Effector memory CD8-positive, alpha-beta T cell (primary cell): Measurements from ENCODE around the gene EPHA4.

ENCODE experiments used
- ATAC-seq: fragments of 150-1000 bp; cut with Tn5 transposase; replicated peaks from 2 replicates; pipeline ENCODE4 v1.10.0; 2021; ENCODE audit warnings: mild to moderate bottlenecking, moderate library complexity
- DNase-seq, 3 experiments: peaks; one replicate each; pipeline ENCODE4 v3.0.0; 2021
- H3K27ac Mint-ChIP-seq, 2 donors: one replicate each; pipeline ENCODE4 v1.8.0; 2022; ENCODE audit warnings: mild to moderate bottlenecking in 2 of 2, mixed read lengths in 2 of 2, moderate library complexity in 2 of 2
- H3K27me3 Mint-ChIP-seq, 2 donors: one replicate each; pipeline ENCODE4 v1.8.0; 2022; ENCODE audit warnings: mixed read lengths in 2 of 2
- H3K36me3 Mint-ChIP-seq: one replicate; pipeline ENCODE4 v1.8.0; 2022; ENCODE audit warnings: mild to moderate bottlenecking, moderate library complexity, mixed read lengths; ENCODE audit not compliant: insufficient read depth
- H3K4me1 Mint-ChIP-seq, 2 donors: one replicate each; pipeline ENCODE4 v1.8.0; 2022; ENCODE audit warnings: low read depth in 2 of 2, mixed read lengths in 2 of 2
- H3K4me3 Mint-ChIP-seq, 2 donors: one replicate each; pipeline ENCODE4 v1.8.0; 2022; ENCODE audit warnings: mild to moderate bottlenecking in 2 of 2, mixed read lengths in 2 of 2, moderate library complexity in 2 of 2
- H3K9me3 Mint-ChIP-seq, 2 donors: one replicate each; pipeline ENCODE4 v1.8.0; 2022; ENCODE audit warnings: mixed read lengths in 2 of 2

EPHA4 gene

DNA sequence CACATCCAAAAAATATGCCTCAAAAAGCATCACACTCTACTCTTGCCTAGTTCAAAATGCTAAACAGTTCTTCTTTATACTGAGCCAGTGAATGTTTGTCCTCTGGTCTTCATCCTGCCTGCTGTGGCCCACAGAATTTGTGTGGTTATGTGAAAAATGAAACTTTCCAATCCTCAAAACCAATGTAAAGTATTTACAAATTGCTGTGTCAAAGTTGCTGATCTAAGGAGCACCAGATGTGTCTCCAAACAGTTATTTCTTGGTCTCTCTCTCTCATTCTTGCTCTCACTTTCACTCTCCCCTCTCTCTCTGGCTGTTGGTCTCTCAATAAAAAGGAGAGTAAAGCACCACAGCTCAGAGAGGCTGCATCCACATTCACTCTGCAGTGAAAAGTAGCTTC, 23.0 kb downstream of the EPHA4 start:
- Mint-ChIP-seq H3K27ac (no peak overlapping the region), H3K4me3 (no peak overlapping the region), H3K36me3 (peaks cover 12% of the 10 kb centered on the region), H3K9me3 (no peaks in the 10 kb centered on the region), H3K4me1 (peaks cover 17 to 18% of the 10 kb centered on the region in 2 donors), H3K27me3 (no peaks in the 10 kb centered on the region)
- DNase-seq (no peak), ATAC-seq (peak; percentile 18)

DNA sequence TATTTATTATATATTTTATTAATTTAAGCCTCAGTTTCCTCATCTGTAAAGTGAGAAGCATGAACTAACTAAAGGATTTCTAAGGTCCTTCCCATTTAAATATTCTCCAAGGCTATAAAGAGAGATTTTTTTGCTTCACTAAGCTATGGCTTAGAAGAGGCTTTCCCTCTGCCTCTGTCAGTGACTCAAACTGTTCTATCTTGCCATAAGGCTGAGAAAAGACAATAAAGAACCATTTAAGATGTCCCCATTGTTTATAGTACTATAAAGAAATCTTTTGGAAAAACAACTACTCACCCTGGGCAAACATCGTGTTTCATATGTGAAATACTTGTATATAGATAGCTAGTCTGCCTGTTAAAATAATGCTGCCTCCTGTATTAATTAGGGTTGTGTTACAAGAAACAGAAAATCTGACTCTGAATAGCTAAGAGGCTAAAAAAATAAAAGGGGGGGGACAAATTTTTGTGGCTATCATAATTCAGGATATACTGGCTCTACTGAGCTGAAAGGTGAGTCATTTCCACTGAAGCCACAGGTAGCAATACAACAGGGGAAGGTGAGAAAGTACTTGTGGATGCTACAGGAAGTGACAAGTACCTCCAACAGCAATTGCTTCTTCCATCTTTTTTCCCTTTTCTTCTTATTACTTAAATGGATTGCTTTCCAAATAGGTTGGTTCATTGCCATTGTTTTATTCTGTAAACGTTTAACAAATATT, 25.4 kb downstream of the EPHA4 start:
- DNase-seq: no peak
- H3K4me1 Mint-ChIP-seq: peaks cover 12 to 17% of the 10 kb centered on the region in 2 donors

DNA sequence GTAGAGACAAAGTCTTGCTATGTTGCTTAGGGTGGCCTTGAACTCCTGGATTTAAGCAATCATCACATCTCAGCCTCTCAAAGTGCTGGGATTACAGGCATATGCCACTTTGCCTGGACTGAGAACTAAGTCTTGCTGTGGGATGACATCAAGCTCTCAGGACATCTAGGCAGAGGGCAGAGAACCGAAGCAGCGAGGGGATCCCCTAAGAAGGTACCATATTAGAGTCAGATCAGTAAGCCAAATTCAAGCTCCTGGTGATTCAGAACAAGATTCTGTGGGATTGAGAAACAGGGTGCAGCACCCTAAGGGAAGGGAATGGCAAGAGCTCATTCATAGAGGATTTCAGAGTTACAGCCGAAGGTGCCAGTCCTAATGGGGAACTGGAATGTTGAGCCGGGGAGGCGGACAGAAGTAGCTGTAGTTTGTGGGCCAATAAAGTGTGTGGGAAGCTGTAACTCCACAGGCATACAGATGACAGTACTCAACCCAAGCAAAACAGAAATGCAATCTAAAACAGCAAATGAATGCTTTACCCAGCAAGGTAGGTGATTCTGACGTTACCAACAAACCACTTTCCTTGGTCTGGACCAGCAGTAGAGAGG, 30.9 kb downstream of the EPHA4 start:
- H3K27ac Mint-ChIP-seq: peak overlapping the region in 1 of 2 donors; percentile 53
- no peak overlapping the region for H3K4me3 Mint-ChIP-seq
- no peaks in the 10 kb centered on the region for H3K9me3 Mint-ChIP-seq
- H3K27me3 Mint-ChIP-seq: no peaks in the 10 kb centered on the region
- peaks cover 12% of the 10 kb centered on the region for H3K36me3 Mint-ChIP-seq
- DNase-seq (no peak), ATAC-seq (no peak)
- H3K4me1 Mint-ChIP-seq: peaks cover 7 to 8% of the 10 kb centered on the region in 2 donors

More for the DNA sequence above, 25.4 kb downstream of the EPHA4 start:
- Mint-ChIP-seq H3K27ac (no peak overlapping the region), H3K36me3 (peaks cover 5% of the 10 kb centered on the region), H3K4me3 (peak overlapping the region in 1 of 2 donors; percentile 19), H3K9me3 (no peaks in the 10 kb centered on the region), H3K27me3 (no peaks in the 10 kb centered on the region)
- peak; percentile 90 for ATAC-seq

DNA sequence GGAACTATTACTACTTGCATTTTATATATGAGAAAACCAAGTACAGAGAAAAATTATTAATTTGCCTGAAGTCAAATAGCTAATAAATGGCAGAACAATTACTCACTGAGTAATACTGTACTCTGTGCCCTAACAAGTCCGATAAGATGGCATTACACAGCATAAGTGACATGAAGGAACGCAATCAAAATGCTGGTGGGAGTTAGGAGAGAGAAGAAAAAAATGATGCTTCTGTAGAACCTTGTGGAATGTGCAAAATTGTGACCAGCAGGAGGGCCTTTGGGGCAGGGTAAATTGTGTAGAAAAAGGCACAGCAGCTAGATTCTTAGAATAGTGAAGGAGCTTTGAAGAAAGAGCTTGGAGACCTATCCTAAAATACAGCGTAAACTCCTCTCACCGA, 32.9 kb downstream of the EPHA4 start:
- H3K27me3 Mint-ChIP-seq: no peaks in the 10 kb centered on the region
- no peak overlapping the region for H3K4me3 Mint-ChIP-seq
- ATAC-seq: no peak
- no peak for DNase-seq
- peaks cover 0 to 8% of the 10 kb centered on the region in 2 donors for H3K4me1 Mint-ChIP-seq
- H3K36me3 Mint-ChIP-seq: peaks cover 12% of the 10 kb centered on the region
- no peaks in the 10 kb centered on the region for H3K9me3 Mint-ChIP-seq
- no peak overlapping the region for H3K27ac Mint-ChIP-seq

DNA sequence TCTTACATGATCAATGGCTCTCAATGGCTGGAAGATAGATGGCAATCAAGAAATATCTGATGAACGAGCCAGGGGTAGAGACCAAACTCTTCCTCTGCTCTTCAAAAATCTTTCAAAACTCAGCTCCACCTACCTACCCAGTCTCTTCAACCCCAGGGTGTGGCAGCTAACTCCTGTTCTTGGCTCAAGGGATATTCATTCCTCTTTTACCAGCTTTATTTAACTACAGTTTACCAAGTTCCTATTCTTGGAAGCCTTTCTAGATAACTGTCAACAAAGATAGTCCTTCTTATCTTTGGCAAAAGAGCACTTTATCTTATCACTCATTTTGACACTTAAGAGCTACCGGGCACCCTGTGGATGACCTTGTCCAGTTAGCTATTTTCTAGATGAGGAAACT, 36.3 kb downstream of the EPHA4 start:
- H3K36me3 Mint-ChIP-seq: peaks cover 8% of the 10 kb centered on the region

DNA sequence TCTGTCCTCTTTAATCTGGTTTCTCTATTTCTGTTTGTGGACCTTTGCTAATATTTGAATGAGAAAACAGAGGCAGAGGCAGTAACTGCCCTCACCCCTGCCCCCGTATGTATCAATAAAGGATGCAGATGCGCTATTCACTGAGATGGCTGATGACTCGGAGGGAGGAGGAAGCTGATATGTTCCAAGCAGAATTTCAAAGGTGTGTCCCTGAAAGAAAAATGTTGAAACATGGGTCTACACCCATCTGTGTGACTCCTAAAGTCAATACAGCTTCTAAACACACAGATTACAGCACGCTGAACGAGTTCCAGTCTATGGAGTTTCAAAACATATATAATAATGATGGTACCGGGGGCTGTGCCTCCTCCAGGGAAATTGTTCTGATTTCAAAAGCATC, 38.8 kb downstream of the EPHA4 start:
- H3K36me3 Mint-ChIP-seq: peaks cover 9% of the 10 kb centered on the region
- peaks cover 26 to 27% of the 10 kb centered on the region in 2 donors for H3K4me1 Mint-ChIP-seq
- H3K4me3 Mint-ChIP-seq: no peak overlapping the region
- ATAC-seq (no peak), DNase-seq (no peak)
- no peak overlapping the region for H3K27ac Mint-ChIP-seq
- no peaks in the 10 kb centered on the region for H3K27me3 Mint-ChIP-seq
- no peaks in the 10 kb centered on the region for H3K9me3 Mint-ChIP-seq

More for the DNA sequence above, 36.3 kb downstream of the EPHA4 start:
- H3K27me3 Mint-ChIP-seq: no peaks in the 10 kb centered on the region
- ATAC-seq (no peak), DNase-seq (no peak)
- peak overlapping the region; percentile 8 to 47 for H3K27ac Mint-ChIP-seq
- peaks cover 3 to 7% of the 10 kb centered on the region in 2 donors for H3K4me1 Mint-ChIP-seq
- H3K9me3 Mint-ChIP-seq: no peaks in the 10 kb centered on the region
- no peak overlapping the region for H3K4me3 Mint-ChIP-seq

DNA sequence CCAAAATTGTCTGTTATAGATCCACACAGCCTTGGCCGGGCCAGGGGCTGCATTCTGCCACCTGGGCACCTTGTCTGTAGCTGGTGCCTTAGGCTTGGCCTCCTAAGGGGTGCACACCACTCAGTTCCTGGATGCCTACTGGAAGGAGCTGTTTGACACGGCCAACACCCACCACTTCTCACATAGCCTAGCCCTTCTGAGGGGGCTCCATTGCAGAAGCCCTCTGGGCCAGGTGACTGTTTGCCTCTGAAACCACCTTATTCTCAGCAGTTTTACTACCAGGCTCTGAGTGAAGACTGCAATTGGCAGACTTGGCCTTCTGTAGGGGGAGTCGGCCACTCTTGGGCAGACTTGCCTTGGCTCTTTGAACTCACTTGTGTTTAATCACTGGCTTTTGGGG, 39.5 kb downstream of the EPHA4 start:
- Mint-ChIP-seq H3K4me1 (peaks cover 32 to 33% of the 10 kb centered on the region in 2 donors), H3K27ac (no peak overlapping the region), H3K27me3 (no peaks in the 10 kb centered on the region), H3K4me3 (no peak overlapping the region), H3K36me3 (peaks cover 9% of the 10 kb centered on the region), H3K9me3 (no peaks in the 10 kb centered on the region)
- no peak for ATAC-seq
- no peak for DNase-seq

DNA sequence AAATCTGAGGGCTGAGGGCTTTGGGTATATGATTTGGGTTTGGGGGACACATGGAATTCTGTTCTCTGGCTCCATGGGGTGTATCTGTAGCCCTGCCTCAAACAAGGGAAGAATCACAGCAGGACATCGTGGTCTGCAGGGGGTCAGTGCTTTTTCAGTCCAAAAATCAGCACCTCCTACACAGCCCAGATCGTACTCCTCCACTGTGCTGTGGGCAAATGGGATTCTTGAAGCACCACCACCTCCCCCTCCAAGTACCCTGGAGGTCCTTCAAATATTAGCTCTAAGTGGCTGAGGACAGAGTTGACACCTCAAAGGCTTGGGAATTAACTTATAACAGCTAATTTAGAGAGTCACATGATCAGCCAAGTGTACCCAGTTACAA, 41.5 kb downstream of the EPHA4 start:
- H3K27me3 Mint-ChIP-seq: no peaks in the 10 kb centered on the region
- H3K27ac Mint-ChIP-seq: peak overlapping the region; percentile 80 to 87
- DNase-seq: no peak
- H3K4me1 Mint-ChIP-seq: peaks cover 39 to 42% of the 10 kb centered on the region in 2 donors
- no peak for ATAC-seq
- peak overlapping the region; percentile 67 to 69 for H3K4me3 Mint-ChIP-seq
- H3K9me3 Mint-ChIP-seq: no peaks in the 10 kb centered on the region
- peaks cover 12% of the 10 kb centered on the region for H3K36me3 Mint-ChIP-seq

DNA sequence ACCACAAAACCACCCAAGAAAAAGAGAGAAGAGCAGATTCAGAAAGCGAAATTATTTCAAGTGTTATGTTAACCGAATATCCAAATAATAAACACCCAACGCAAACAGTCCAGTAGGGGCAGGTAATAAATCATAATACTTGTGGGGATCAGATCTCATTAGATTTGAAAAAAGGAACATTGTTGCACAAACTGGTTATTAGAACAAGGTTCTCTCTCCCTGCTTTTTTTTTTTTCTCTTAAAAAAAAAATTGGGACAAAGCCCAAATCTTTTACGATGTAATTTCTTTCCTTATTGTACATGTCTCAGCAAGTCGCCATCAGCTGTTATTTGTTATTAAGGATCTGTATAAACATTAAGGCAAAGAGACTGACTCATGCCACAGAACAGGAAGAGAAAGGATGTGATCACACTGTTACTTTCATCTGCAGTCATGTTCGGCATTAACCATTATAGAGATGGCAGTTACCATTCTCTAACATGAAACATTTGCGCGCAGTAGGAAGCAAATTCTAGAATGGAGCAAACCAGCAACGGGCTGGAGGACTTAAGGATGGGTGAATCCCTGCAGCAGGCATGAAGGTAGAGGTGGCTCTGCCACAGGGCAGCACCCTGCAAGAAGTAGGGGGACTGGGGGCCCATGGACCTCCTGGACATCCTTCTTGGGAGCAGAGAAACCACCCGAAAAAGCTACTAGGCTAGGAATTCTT, 42.0 kb downstream of the EPHA4 start:
- Mint-ChIP-seq H3K27me3 (no peaks in the 10 kb centered on the region), H3K4me1 (peaks cover 39 to 42% of the 10 kb centered on the region in 2 donors), H3K4me3 (peak overlapping the region; percentile 67 to 69), H3K36me3 (peaks cover 12% of the 10 kb centered on the region), H3K27ac (peak overlapping the region; percentile 80 to 87), H3K9me3 (no peaks in the 10 kb centered on the region)
- peak; percentile 67 for ATAC-seq
- no peak for DNase-seq

DNA sequence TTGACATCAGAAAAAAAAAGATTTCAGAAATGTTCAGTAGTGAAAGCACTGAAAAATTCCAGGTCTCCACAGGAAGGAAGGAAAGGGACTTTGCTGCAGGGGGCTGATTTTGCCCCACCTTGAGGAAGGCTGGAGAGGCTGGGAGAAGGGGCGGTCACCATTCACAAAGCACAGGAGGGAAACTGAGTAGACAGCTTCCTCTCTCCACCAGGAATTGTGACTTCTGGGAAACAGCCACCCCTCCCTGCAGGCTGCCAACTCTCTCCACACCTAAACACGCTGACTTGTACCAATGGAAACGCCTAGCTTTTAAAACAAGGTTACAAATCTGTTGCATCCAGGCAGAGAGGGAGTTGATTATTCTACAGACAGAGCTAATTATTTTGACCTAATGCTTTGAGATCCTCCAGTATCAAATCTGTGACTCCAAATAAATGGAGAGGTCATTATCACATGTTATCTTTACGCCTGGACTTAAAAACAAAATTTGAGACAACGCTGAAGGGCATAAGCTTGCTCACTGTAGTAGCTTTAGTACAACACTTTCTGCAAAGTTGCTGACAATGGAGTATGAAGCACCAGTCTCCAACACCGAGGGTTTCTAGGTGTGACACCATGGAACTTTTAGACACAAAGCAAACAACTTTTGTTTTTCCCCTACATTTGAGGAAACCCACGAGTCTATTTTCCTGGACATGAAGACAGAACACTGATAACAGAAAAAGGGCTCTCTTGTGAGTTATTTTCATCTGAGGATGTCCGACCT, 42.7 kb downstream of the EPHA4 start:
- peak; percentile 53 for ATAC-seq
- peaks cover 12% of the 10 kb centered on the region for H3K36me3 Mint-ChIP-seq
- H3K4me1 Mint-ChIP-seq: peaks cover 39 to 42% of the 10 kb centered on the region in 2 donors
- peak overlapping the region; percentile 67 to 69 for H3K4me3 Mint-ChIP-seq
- H3K27ac Mint-ChIP-seq: peak overlapping the region; percentile 80 to 87
- no peaks in the 10 kb centered on the region for H3K27me3 Mint-ChIP-seq
- DNase-seq: no peak
- H3K9me3 Mint-ChIP-seq: no peaks in the 10 kb centered on the region

DNA sequence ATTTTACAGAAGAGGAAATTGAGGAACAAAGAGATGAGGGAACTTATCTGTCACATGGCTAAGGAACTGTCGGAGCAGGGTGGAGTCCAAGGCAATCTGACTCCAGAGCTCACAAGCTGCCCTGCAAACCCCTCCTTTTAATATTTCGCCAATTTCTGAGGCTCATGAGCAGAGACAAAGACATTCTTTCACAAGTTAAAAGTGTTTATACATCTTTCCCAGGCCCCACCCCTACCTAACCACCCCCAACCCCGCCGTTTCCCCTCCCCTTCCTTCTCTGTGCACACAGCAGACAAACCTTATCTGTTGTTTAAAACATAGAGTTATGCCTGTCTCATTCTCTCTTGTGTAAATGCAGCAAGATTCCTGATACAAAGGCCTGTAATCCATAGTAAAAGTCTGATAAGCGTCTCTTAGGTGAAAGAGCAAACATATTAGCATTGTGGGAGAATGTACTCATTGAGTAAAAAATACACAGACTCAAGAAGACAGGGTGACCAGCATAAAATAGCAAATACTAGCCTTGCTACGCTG, 44.3 kb downstream of the EPHA4 start:
- Mint-ChIP-seq H3K27me3 (no peaks in the 10 kb centered on the region), H3K9me3 (no peaks in the 10 kb centered on the region), H3K4me3 (peak overlapping the region; percentile 15 to 67), H3K36me3 (peaks cover 12% of the 10 kb centered on the region), H3K27ac (peak overlapping the region; percentile 80 to 87), H3K4me1 (peaks cover 39 to 42% of the 10 kb centered on the region in 2 donors)
- ATAC-seq (peak; percentile 76), DNase-seq (peak in 1 of 3 experiments; percentile 15)

DNA sequence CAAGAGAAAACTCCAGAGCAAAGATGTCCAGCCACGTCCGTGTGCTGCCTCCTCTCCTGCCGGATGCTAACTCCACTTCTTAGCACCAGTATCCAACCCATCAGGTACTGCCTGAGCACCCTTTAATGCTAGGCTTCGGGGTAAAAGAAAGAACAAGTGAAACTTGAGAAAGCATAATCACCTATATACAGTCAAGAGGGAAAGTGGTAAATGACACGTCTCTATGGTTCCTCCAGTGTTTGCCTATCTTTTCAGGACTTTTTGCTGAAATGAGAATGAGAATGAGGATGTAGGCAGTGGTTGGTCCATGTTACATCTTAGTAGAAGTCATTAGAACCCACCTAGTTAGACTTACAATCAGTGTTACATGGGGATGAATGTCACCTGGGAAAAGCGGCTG, 47.9 kb downstream of the EPHA4 start:
- peaks cover 35 to 45% of the 10 kb centered on the region in 2 donors for H3K4me1 Mint-ChIP-seq
- peaks cover 19% of the 10 kb centered on the region for H3K36me3 Mint-ChIP-seq
- DNase-seq (no peak), ATAC-seq (no peak)
- no peak overlapping the region for H3K4me3 Mint-ChIP-seq
- no peak overlapping the region for H3K27ac Mint-ChIP-seq
- peaks cover 0 to 1% of the 10 kb centered on the region in 2 donors for H3K9me3 Mint-ChIP-seq
- no peaks in the 10 kb centered on the region for H3K27me3 Mint-ChIP-seq
